Fibroblast of skin of left biceps (primary cell): ENCODE data around the gene ZNF438.
A peak's percentile ranks its signal among the peaks of the same experiment; 100 is the strongest.

ENCODE experiments used
- DNase-seq, 2 experiments: peaks; one replicate each; pipeline ENCODE4 v3.0.0-alpha.2; 2013; ENCODE audit warnings: low read depth in 2 of 2

The ZNF438 gene

GRCh38 chr10:31013331-31013730 lies 18.3 kb downstream of the ZNF438 start:
- DNase-seq, result no peak

- no peak for DNase-seq
These were observed 20.0 kb downstream of the ZNF438 start for GRCh38 chr10:31011665-31012022.

GRCh38 chr10:31011017-31011664 lies 20.5 kb downstream of the ZNF438 start:
- DNase-seq, result no peak

- no peak for DNase-seq
These were observed 21.6 kb downstream of the ZNF438 start for GRCh38 chr10:31010062-31010461.

GRCh38 chr10:31005895-31006294 lies 25.8 kb downstream of the ZNF438 start:
- DNase-seq, result no peak

- DNase-seq, result peak; percentile 53 to 59
These were observed 27.0 kb downstream of the ZNF438 start for GRCh38 chr10:31004611-31005193.

GRCh38 chr10:31001740-31002139 lies 29.9 kb downstream of the ZNF438 start:
- DNase-seq, result no peak

- DNase-seq, result no peak
These were observed 30.8 kb downstream of the ZNF438 start for GRCh38 chr10:31000867-31001266.

GRCh38 chr10:31000071-31000782 lies 31.4 kb downstream of the ZNF438 start:
- no peak for DNase-seq

GRCh38 chr10:30999070-30999712 lies 32.5 kb downstream of the ZNF438 start:
- no peak for DNase-seq

- no peak for DNase-seq
These were observed 34.0 kb downstream of the ZNF438 start for GRCh38 chr10:30997536-30998235.

- DNase-seq, result peak in 1 of 2 experiments; percentile 46
These were observed 35.1 kb downstream of the ZNF438 start for GRCh38 chr10:30996481-30997005.

GRCh38 chr10:30995081-30995770 lies 36.4 kb downstream of the ZNF438 start:
- DNase-seq, result no peak

- no peak for DNase-seq
These were observed 38.5 kb downstream of the ZNF438 start for GRCh38 chr10:30993155-30993554.

- no peak for DNase-seq
These were observed 39.0 kb downstream of the ZNF438 start for GRCh38 chr10:30992681-30993080.

GRCh38 chr10:30991647-30992011 lies 40.0 kb downstream of the ZNF438 start:
- no peak for DNase-seq

GRCh38 chr10:30990971-30991646 lies 40.6 kb downstream of the ZNF438 start:
- DNase-seq, result no peak

GRCh38 chr10:30990351-30990750 lies 41.3 kb downstream of the ZNF438 start:
- no peak for DNase-seq

GRCh38 chr10:30988831-30989435 lies 42.7 kb downstream of the ZNF438 start:
- DNase-seq, result no peak

GRCh38 chr10:30987463-30987862 lies 44.2 kb downstream of the ZNF438 start:
- no peak for DNase-seq
